HCT116 (cell line): ENCODE results near the gene ETS1. TPM values are rescaled to one million over a fixed set of nuclear protein-coding genes. Genes with fewer than 3 reads are reported as not detected.

Experiments used
- ATAC-seq: fragments of 200-7000 bp; cut with Tn5 transposase; 2 replicates; pipeline ENCODE4 v1.9.1; 2020; ENCODE audit warnings: mild to moderate bottlenecking, moderate library complexity
- BruUV-seq: library from RNA; stranded (reverse); fragments of 400-500 nt; replicated peaks from 2 replicates; lab custom pipeline; 2021; lab: Mats Ljungman, UMichigan
- CTCF ChIA-PET: fragments of 300-600 bp; sonication (Branson Sonifier 250); formaldehyde crosslinking; loops from one replicate; lab custom pipeline; 2021; ENCODE audit warnings: antibody characterized with exemption; lab: Charles Lee
- POLR2A ChIA-PET: fragments of 300-600, 350-600 bp; sonication (Branson Sonifier 250); formaldehyde crosslinking; loops from one replicate; lab custom pipeline; 2021; ENCODE audit warnings: antibody characterized with exemption; lab: Charles Lee
- RAD21 ChIA-PET, 2 experiments: fragments of 300-600 bp; sonication (Branson Sonifier 250); formaldehyde crosslinking; loops; one replicate each; lab custom pipeline; 2023; ENCODE audit warnings: low total read pairs in 2 of 2; ENCODE audit not compliant: uncharacterized antibody in 2 of 2, unreplicated experiment in 2 of 2, low non-redundant PET in 1 of 2; lab: Charles Lee
- DNase-seq: peaks from one replicate; pipeline ENCODE4 v3.0.0-alpha.2; 2010; ENCODE audit warnings: low read depth, low spot score
- H2AFZ ChIP-seq: fragments of 200-600 bp; shearing (Covaris generic), sonication (generic); 2 replicates; pipeline ENCODE4 v1.6.1; 2017; ENCODE audit warnings: low read depth, mixed run types, mixed read lengths, antibody characterized with exemption, low read length; ENCODE audit not compliant: poor library complexity, severe bottlenecking
- H3K27ac ChIP-seq: 2 replicates; pipeline ENCODE4 v1.5.1; 2012; ENCODE audit warnings: low read depth, low read length
- H3K27me3 ChIP-seq: fragments of 200-600 bp; sonication (generic); 2 replicates; pipeline ENCODE4 v1.6.1; 2016; ENCODE audit warnings: mixed run types, low read length, mixed read lengths; ENCODE audit not compliant: insufficient read depth
- H3K36me3 ChIP-seq, 2 experiments: fragments of 200-500 bp in 1 of 2; fragments of 200-600 bp in 1 of 2; sonication (Bioruptor generic) in 1 of 2; sonication (generic) in 1 of 2; 2 replicates each; pipeline versions ENCODE4 v1.5.1 to v1.6.1; 2014 to 2016; ENCODE audit warnings: low read length in 2 of 2, inconsistent platforms in 1 of 2, mixed read lengths in 1 of 2, mixed run types in 1 of 2; ENCODE audit not compliant: insufficient read depth in 2 of 2, control insufficient read depth in 1 of 2
- H3K4me1 ChIP-seq, 2 experiments: fragments of 200-600 bp in 1 of 2; sonication (generic) in 1 of 2; 2 replicates each; pipeline versions ENCODE4 v1.5.1 to v1.6.1; 2012 to 2017; ENCODE audit warnings: low read length in 2 of 2, inconsistent platforms in 1 of 2, mild to moderate bottlenecking in 1 of 2, mixed read lengths in 1 of 2, mixed run types in 1 of 2, moderate library complexity in 1 of 2; ENCODE audit not compliant: insufficient read depth in 2 of 2, control insufficient read depth in 1 of 2
- H3K4me2 ChIP-seq: fragments of 200-600 bp; sonication (generic); 2 replicates; pipeline ENCODE4 v1.6.1; 2017; ENCODE audit warnings: mixed run types, low read length, mixed read lengths
- H3K4me3 ChIP-seq, 2 experiments: fragments of 200-600 bp in 1 of 2; sonication (generic) in 1 of 2; replicated peaks in 1 of 2; 2 replicates each; pipeline ENCODE4 v1.5.1; 2011 to 2016; ENCODE audit warnings: low read length in 2 of 2, control low read depth in 1 of 2, low read depth in 1 of 2, mild to moderate bottlenecking in 1 of 2, mixed read lengths in 1 of 2, mixed run types in 1 of 2
- H3K79me2 ChIP-seq: fragments of 200-600 bp; sonication (generic); 2 replicates; pipeline ENCODE4 v1.6.1; 2017; ENCODE audit warnings: mild to moderate bottlenecking, mixed run types, low read length, moderate library complexity, mixed read lengths; ENCODE audit not compliant: insufficient read depth
- H3K9ac ChIP-seq: fragments of 200-600 bp; sonication (generic); 2 replicates; pipeline ENCODE4 v1.6.1; 2016; ENCODE audit warnings: low read length, mixed read lengths
- H3K9me2 ChIP-seq: fragments of 200-600 bp; sonication (generic), shearing (Covaris generic); 2 replicates; pipeline ENCODE4 v1.6.1; 2017; ENCODE audit warnings: mixed run types, mild to moderate bottlenecking, moderate library complexity; ENCODE audit not compliant: insufficient read depth
- H3K9me3 ChIP-seq, 2 experiments: fragments of 200-500 bp in 1 of 2; fragments of 200-600 bp in 1 of 2; sonication (Bioruptor generic) in 1 of 2; sonication (generic) in 1 of 2; 2 replicates each; pipeline ENCODE4 v1.6.1; 2014 to 2017; ENCODE audit warnings: low read length in 2 of 2, mixed read lengths in 2 of 2, inconsistent platforms in 1 of 2, low read depth in 1 of 2, mild to moderate bottlenecking in 1 of 2, mixed run types in 1 of 2, moderate library complexity in 1 of 2; ENCODE audit not compliant: control insufficient read depth in 1 of 2, insufficient read depth in 1 of 2
- H4K20me1 ChIP-seq: fragments of 200-600 bp; sonication (generic), shearing (Covaris generic); 2 replicates; pipeline ENCODE4 v1.6.1; 2017; ENCODE audit warnings: mixed run types, mild to moderate bottlenecking, moderate library complexity; ENCODE audit not compliant: insufficient read depth
- CBX3 ChIP-seq: IDR thresholded peaks from 2 replicates; pipeline ENCODE4 v1.6.1; 2012; ENCODE audit warnings: low read depth
- CEBPB ChIP-seq: IDR thresholded peaks from 2 replicates; pipeline ENCODE4 v1.6.1; 2012; ENCODE audit warnings: low read depth
- CTCF ChIP-seq, 3 experiments: fragments of 200-600 bp in 1 of 3; sonication (generic) in 1 of 3; IDR thresholded peaks in 2 of 3; conservative IDR thresholded peaks in 1 of 3; 2 replicates each; pipeline ENCODE4 v1.5.1; 2012 to 2017; ENCODE audit warnings: low read depth in 2 of 3, low read length in 2 of 3, antibody characterized with exemption in 1 of 3, borderline replicate concordance in 1 of 3, control low read depth in 1 of 3, mild to moderate bottlenecking in 1 of 3, mixed read lengths in 1 of 3, mixed run types in 1 of 3, moderate library complexity in 1 of 3; ENCODE audit not compliant: insufficient read depth in 1 of 3
- ELF1 ChIP-seq: IDR thresholded peaks from 2 replicates; pipeline ENCODE4 v1.6.1; 2012; ENCODE audit warnings: low read depth, borderline replicate concordance
- EZH2 ChIP-seq: fragments of 200-600 bp; sonication (generic); IDR thresholded peaks from 2 replicates; pipeline ENCODE4 v1.6.1; 2017; ENCODE audit warnings: antibody characterized with exemption, mixed run types
- EZH2phosphoT487 ChIP-seq: fragments of 200-600 bp; IDR thresholded peaks from 2 replicates; pipeline ENCODE4 v1.6.1; 2018; ENCODE audit warnings: antibody characterized with exemption, borderline replicate concordance
- FOSL1 ChIP-seq: IDR thresholded peaks from 2 replicates; pipeline ENCODE4 v1.6.1; 2012; ENCODE audit warnings: low read depth
- JUND ChIP-seq: IDR thresholded peaks from 2 replicates; pipeline ENCODE4 v1.6.1; 2012
- MAX ChIP-seq: IDR thresholded peaks from 2 replicates; pipeline ENCODE4 v1.6.1; 2012
- POLR2AphosphoS5 ChIP-seq: IDR thresholded peaks from 2 replicates; pipeline ENCODE4 v1.6.1; 2011; ENCODE audit warnings: mild to moderate bottlenecking, low read depth, low read length, moderate library complexity
- RAD21 ChIP-seq: IDR thresholded peaks from 2 replicates; pipeline ENCODE4 v1.6.1; 2012; ENCODE audit warnings: low read depth, mild to moderate bottlenecking
- SP1 ChIP-seq: IDR thresholded peaks from 2 replicates; pipeline ENCODE4 v1.6.1; 2012; ENCODE audit warnings: low read depth
- SRF ChIP-seq: IDR thresholded peaks from 2 replicates; pipeline ENCODE4 v1.6.1; 2012; ENCODE audit warnings: low read depth
- TCF7L2 ChIP-seq: IDR thresholded peaks from 2 replicates; pipeline ENCODE4 v1.7.0; 2011; ENCODE audit warnings: borderline replicate concordance, inconsistent platforms; ENCODE audit not compliant: insufficient read depth, insufficient read length; ENCODE audit errors: extremely low read depth
- ZBTB33 ChIP-seq: IDR thresholded peaks from 2 replicates; pipeline ENCODE4 v1.6.1; 2011; ENCODE audit warnings: mild to moderate bottlenecking, low read length, moderate library complexity; ENCODE audit not compliant: insufficient replicate concordance; ENCODE audit errors: extremely low read depth
- ZFX ChIP-seq: fragments of 450-650 bp; IDR thresholded peaks from 2 replicates; pipeline ENCODE4 v1.6.1; 2017
- ZNF274 ChIP-seq: fragments of 200-500 bp; sonication (Bioruptor generic); IDR thresholded peaks from 2 replicates; pipeline ENCODE4 v1.6.1; 2014; ENCODE audit warnings: mild to moderate bottlenecking, low read depth, low read length, inconsistent platforms
- intact Hi-C: fragments of 100-400 bp; cut with micrococcal nuclease; formaldehyde crosslinking; loops from 2 replicates; pipeline ENCODE4 v1.10.0; 2022
- total RNA-seq: library from RNA; stranded (reverse); gene quantifications from one replicate; pipeline ENCODE4 v1.2.1, GENCODE V29; 2021; ENCODE audit not compliant: unreplicated experiment

Gene ETS1
- total RNA-seq, 1 experiment from 2014 or later = 9.2 TPM

- TF ChIP-seq CTCF (IDR thresholded peaks at IDR 0.05 in 2 of 3, conservative IDR thresholded peaks at IDR 0.05 in 1 of 3; ENCODE audit: borderline replicate concordance in 1 of 3, insufficient read depth in 1 of 3, low read depth in 2 of 3, low read length in 2 of 3) (no peak), ZBTB33 (no peak), CEBPB (no peak), SRF (no peak), MAX (no peak)
- TF ChIP-seq, all 23 proteins: peak for 0
These were observed 10.7 kb upstream of the ETS1 start (continued) for GRCh38 chr11:128598096-128598495.

GRCh38 chr11:128597209-128597608, 9.9 kb upstream of the ETS1 start:
- CTCF ChIA-PET = no interaction called here
- no peak for TF ChIP-seq SRF
- no peak for TF ChIP-seq ZNF274
- no peak for TF ChIP-seq POLR2AphosphoS5
- TF ChIP-seq EZH2 = no peak
- no peak for TF ChIP-seq ZFX
- no peak for TF ChIP-seq JUND
- no peak for TF ChIP-seq CBX3
- no peak for TF ChIP-seq FOSL1
- TF ChIP-seq ELF1 = no peak
- no peak for TF ChIP-seq EZH2phosphoT487
- TF ChIP-seq CTCF (IDR thresholded peaks at IDR 0.05 in 2 of 3, conservative IDR thresholded peaks at IDR 0.05 in 1 of 3; ENCODE audit: borderline replicate concordance in 1 of 3, insufficient read depth in 1 of 3, low read depth in 2 of 3, low read length in 2 of 3) = no peak
- TF ChIP-seq TCF7L2 = no peak
- TF ChIP-seq SP1 = no peak
- TF ChIP-seq RAD21 = no peak
- TF ChIP-seq MAX = no peak

More at GRCh38 chr11:128597209-128597608, 9.9 kb upstream of the ETS1 start:
- no peaks in the 10 kb centered on the region for H3K79me2 ChIP-seq
- ATAC-seq = no peak
- ChIA-PET POLR2A (no interaction called here), RAD21 (no interaction called here)
- no peaks in the 10 kb centered on the region for H3K9me2 ChIP-seq
- no peaks in the 10 kb centered on the region for H4K20me1 ChIP-seq
- no peaks in the 10 kb centered on the region for H3K36me3 ChIP-seq
- peaks cover 72% of the 10 kb centered on the region for H3K27me3 ChIP-seq
- no peak overlapping the region for H3K27ac ChIP-seq
- DNase-seq = no peak
- no peak overlapping the region for H3K4me3 ChIP-seq
- H3K4me1 ChIP-seq = no peaks in the 10 kb centered on the region
- H3K9me3 ChIP-seq = no peaks in the 10 kb centered on the region
- no peak overlapping the region for H3K4me2 ChIP-seq
- intact Hi-C loops = no loop called here
- H3K9ac ChIP-seq = no peak overlapping the region
- no peak overlapping the region for H2AFZ ChIP-seq
- no TSS peak for BruUV-seq
